K562 (cell line): ENCODE data around the gene VPS13D. TPM values are rescaled to one million over a fixed set of nuclear protein-coding genes. Genes with fewer than 3 reads are reported as not detected.

Experiments used
- BCOR ChIP-seq: fragments of 450-650 bp; IDR thresholded peaks from 2 replicates; pipeline ENCODE4 v1.6.1; 2016
- CBFA2T3 ChIP-seq: fragments of 450-650 bp; IDR thresholded peaks from 2 replicates; pipeline ENCODE4 v1.6.1; 2017
- DACH1 ChIP-seq: fragments of 450-650 bp; IDR thresholded peaks from 2 replicates; pipeline ENCODE4 v1.6.1; 2018; ENCODE audit not compliant: partially characterized antibody
- EP400 ChIP-seq: fragments of 450-650 bp; IDR thresholded peaks from 2 replicates; pipeline ENCODE4 v1.6.1; 2017; ENCODE audit warnings: antibody characterized with exemption, mild to moderate bottlenecking, moderate library complexity
- MYC ChIP-seq, 2 experiments: fragments of 250-450 bp in 1 of 2; sonication (Bioruptor Pico) in 1 of 2; IDR thresholded peaks; 2 replicates each; pipeline versions ENCODE4 v1.5.1 to v1.6.1; 2012 to 2021; ENCODE audit warnings: low read depth in 2 of 2, borderline replicate concordance in 1 of 2, improper control_type of control experiment in 1 of 2, low read length in 1 of 2, mild to moderate bottlenecking in 1 of 2, moderate library complexity in 1 of 2
- MYNN ChIP-seq, 2 experiments: sonication (generic); formaldehyde crosslinking in 1 of 2; IDR thresholded peaks; 2 replicates each; pipeline versions ENCODE4 v1.5.0 to v1.6.1; 2016 to 2020; ENCODE audit warnings: antibody characterized with exemption in 1 of 2, missing genetic modification reagents in 1 of 2
- PREB ChIP-seq: sonication (generic); formaldehyde crosslinking; IDR thresholded peaks from 2 replicates; pipeline ENCODE4 v1.8.1; 2023; ENCODE audit warnings: mild to moderate bottlenecking, missing genetic modification reagents
- REST ChIP-seq, 2 experiments: fragments of 450-650 bp; formaldehyde crosslinking in 1 of 2; IDR thresholded peaks; 2 replicates each; pipeline versions ENCODE4 v1.4.0 to v1.6.1; 2014 to 2020; ENCODE audit warnings: mild to moderate bottlenecking in 2 of 2, borderline replicate concordance in 1 of 2, low read depth in 1 of 2
- SP1 ChIP-seq: sonication (generic); formaldehyde crosslinking; IDR thresholded peaks from 2 replicates; pipeline ENCODE4 v1.8.1; 2022; ENCODE audit warnings: mild to moderate bottlenecking, missing genetic modification reagents
- ZNF134 ChIP-seq: fragments of 250-450 bp; sonication (Bioruptor Pico); conservative IDR thresholded peaks from 2 replicates; pipeline ENCODE4 v1.4.0; 2020
- ZNF407 ChIP-seq: fragments of 450-650 bp; IDR thresholded peaks from 2 replicates; pipeline ENCODE4 v1.6.1; 2016; ENCODE audit warnings: low read depth
- polyA plus RNA-seq, 8 experiments: library from polyadenylated mRNA; depleted of rRNA in 4 of 8; stranded (reverse) in 5 of 8; unstranded in 3 of 8; fragments of >200 nt; fragmentation: Nextera tagmentation in 2 of 8; fragmentation: Illumina TruSeq in 1 of 8; extraction: Ambion mirVana in 2 of 8; extraction: Trizol in 1 of 8; gene quantifications; 2 replicates each; pipeline versions ENCODE4 v1.2.1 to v1.2.3, GENCODE V29; 2011 to 2014; ENCODE audit warnings: inconsistent platforms in 1 of 8, missing spikeins in 1 of 8
- total RNA-seq, 7 experiments: library from RNA; depleted of rRNA in 6 of 7; stranded (reverse); fragments of >200 nt in 6 of 7; fragmentation: Illumina TruSeq in 2 of 7; extraction: Trizol in 2 of 7; gene quantifications; 2 replicates each; pipeline versions ENCODE4 v1.2.1 to v1.2.3, GENCODE V29; 2011 to 2021; ENCODE audit warnings: low replicate concordance in 1 of 7

The VPS13D gene
- total and polyA plus RNA-seq, 9 of the 15 experiments (the other 6 are each of a cell fraction or from before 2014, with no cell fraction given) = 6.1 to 51.5 (median 38.5) TPM

GRCh38 chr1:12537294-12537693 is 307.5 kb downstream of the VPS13D start (continued):
- TF ChIP-seq ZNF407 (no peak), SP1 (CRISPR knock-in tag) (no peak), REST (IDR thresholded peaks at IDR 0.05; ENCODE audit: borderline replicate concordance) (peak; percentile 57; the same call in 1 of the 2 replicates), REST (CRISPR knock-in tag; IDR thresholded peaks at IDR 0.05; ENCODE audit: low read depth) (no peak), ZNF134 (CRISPR knock-in tag) (no peak), MYC (IDR thresholded peaks at IDR 0.05; ENCODE audit: low read depth, low read length) (no peak), MYC (CRISPR knock-in tag; IDR thresholded peaks at IDR 0.05; ENCODE audit: borderline replicate concordance, low read depth) (no peak), MYNN (IDR thresholded peaks at IDR 0.05) (no peak), MYNN (CRISPR knock-in tag; IDR thresholded peaks at IDR 0.05) (no peak), EP400 (peak; percentile 52), PREB (no peak), BCOR (no peak), CBFA2T3 (no peak), DACH1 (no peak)
